NOMO-1 treated with DMSO at 0.1 percent for 48 hours (cell line): ENCODE data around the gene NUB1.

Experiments used
- DNase-seq: peaks from one replicate; lab custom pipeline; 2025; ENCODE audit not compliant: unreplicated experiment; lab: John Stamatoyannopoulos, UW

The NUB1 gene

GRCh38 chr7:151420144-151420543 lies 78.5 kb downstream of the NUB1 start:
- no peak for DNase-seq

- DNase-seq: no peak
Measured at GRCh38 chr7:151422212-151422611, 80.6 kb downstream of the NUB1 start.

GRCh38 chr7:151423226-151423625 lies 81.6 kb downstream of the NUB1 start:
- DNase-seq: no peak

GRCh38 chr7:151423936-151424335 lies 82.3 kb downstream of the NUB1 start:
- no peak for DNase-seq

- DNase-seq: no peak
Measured at GRCh38 chr7:151424799-151425198, 83.2 kb downstream of the NUB1 start.

- no peak for DNase-seq
Measured at GRCh38 chr7:151425670-151426440, 84.2 kb downstream of the NUB1 start.

- DNase-seq: no peak
Measured at GRCh38 chr7:151426441-151426903, 84.9 kb downstream of the NUB1 start.

- no peak for DNase-seq
Measured at GRCh38 chr7:151426904-151427704, 85.5 kb downstream of the NUB1 start.

- no peak for DNase-seq
Measured at GRCh38 chr7:151427705-151428377, 86.2 kb downstream of the NUB1 start.
